NCI-H146 treated with DMSO at 0.1 percent for 48 hours (cell line): ENCODE measurements around the gene DHRS11.

Source experiments
- DNase-seq: peaks from one replicate; lab custom pipeline; 2025; ENCODE audit not compliant: unreplicated experiment; lab: John Stamatoyannopoulos, UW

Gene DHRS11

DNA sequence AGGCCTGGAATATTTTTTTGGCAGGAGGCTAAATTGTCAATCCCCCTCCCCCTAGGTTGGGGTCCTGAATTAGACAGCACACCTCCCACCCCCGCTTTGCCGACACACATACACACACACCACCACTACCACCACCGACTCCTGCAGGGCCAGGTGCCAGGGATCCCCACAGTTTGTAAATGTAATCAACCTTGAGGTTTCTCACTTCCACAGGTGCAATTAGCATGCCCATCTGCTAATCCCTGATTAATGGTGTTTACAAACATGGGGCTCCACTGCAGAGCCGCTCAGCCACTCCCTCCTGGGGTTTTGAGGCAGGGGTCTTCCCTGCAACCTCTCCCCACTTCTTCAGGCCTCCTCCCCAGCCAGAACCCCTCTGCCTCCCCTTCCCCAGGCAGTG lies 21.5 kb downstream of the DHRS11 start:
- no peak for DNase-seq

DNA sequence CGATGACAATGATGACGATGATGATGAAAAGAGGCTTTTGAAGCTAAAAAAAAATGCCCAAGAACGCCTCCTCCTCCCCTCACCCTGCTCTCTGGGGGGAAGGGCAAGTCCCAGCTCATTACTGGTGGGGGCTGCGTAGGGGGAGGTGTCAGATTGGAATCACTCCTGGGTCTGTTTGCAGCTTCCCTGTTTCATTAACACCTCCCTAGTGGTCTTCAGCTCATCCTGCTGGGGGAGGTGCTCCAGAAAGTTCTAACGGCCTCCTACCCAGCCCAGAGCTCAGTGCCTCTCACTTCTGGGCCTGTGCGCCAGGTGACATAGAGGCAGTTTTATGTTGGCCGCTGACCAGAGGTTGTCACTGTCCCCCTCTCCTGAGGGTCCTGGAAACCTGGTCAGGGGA lies 22.4 kb downstream of the DHRS11 start:
- DNase-seq: no peak

DNA sequence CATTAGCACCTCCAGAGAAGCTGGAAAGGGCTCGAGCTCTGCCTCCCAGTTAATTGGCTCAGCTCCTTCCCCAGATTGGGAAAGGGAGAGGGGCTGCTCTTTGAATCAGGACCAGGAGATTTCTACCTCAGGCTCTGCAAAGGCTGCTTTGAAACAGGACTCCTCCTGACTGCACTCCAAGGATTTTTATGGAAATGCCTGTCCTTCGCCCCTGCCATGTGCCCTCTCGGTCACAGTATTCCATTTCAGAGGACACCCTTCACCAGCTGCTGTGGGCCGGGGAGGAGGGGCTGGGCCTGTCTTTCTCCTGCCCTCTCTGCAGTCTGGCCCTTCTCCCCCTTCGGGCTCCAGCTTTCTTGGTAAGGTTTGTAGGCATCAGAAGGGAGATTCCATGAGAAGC lies 23.3 kb downstream of the DHRS11 start:
- DNase-seq: no peak

DNA sequence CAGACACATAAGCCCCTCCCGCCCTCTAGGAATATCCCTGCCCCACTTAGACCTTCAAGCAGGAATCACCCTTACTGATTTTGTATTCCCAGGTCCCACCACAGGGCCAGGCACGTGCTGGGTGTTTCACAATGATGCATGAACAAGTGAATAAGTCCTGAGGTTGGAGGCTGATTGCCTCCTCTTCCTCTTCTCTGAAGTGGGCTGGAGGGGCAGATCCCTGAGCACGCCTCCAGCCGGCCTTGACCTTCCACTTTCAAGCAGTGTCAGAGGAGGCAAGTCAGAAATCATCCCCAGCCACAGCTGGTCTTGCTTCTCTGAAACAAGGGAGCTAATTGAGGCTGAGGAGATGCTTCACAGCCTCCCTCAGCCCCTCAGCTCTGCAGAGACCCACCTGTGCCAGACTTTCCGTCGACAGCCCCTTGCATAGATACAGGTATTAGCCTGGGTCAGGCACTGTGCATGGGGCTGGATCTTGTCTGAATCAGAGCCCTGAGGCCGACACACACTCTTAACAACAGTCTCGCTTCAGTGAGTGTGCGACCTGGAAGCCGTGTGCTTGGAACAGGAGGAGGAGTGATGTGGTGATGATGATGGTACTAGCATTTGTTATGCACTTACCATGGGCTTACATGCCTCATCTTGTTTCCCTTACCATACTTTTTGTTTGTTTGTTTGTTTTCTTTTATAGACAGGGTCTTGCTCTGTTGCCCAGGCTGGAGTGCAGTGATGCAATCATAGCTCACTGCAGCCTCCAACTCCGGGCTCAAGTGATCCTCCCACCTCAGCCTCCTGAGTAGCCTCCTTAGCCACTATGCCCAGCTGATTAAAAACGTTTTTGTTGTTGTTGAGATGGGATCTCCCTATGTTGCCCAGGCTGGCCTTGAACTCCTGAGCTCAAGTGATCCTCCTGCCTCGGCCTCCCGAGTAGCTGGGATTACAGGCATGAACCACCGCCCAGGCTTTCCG lies 24.7 kb downstream of the DHRS11 start:
- DNase-seq: no peak

DNA sequence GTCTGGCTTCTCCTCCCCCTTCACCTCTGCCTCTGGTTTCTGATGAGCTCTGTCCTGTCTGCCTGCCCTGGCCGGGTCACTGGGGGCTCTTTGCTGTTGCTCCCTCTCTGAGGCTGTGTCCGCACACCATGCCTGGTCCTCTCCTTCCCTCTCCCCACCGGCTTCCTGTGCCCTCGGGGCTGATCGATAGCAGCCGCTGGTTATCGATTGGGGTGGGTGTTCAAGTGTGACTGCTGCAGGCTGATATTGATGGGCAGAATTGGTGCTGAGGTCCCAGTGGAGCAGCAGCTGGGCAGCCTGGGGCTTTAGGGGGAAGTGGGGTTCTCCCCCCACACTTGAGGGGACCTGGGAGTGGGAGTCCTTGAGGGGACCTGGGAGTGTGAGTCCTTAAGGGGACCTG lies 26.1 kb downstream of the DHRS11 start:
- DNase-seq: no peak

DNA sequence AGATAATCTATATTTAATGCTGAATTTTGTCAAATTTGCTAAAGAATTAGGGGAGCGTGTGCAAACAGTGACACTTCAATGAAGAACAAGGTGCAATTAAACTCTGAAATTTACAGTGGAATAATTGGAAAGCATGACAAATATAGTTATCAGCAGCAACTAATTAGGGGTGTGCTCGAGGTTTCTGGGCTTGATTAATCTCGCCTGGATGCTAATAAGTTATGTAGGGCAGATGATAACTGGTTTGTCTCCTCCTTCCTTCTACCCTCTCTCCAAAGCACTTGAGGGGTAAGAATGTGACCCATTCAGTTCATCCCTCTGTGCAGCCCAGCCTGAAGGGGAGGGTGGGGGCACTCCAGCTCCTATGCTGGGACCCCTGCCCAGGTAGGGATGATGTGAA lies 31.6 kb downstream of the DHRS11 start:
- DNase-seq: peak; percentile 47

DNA sequence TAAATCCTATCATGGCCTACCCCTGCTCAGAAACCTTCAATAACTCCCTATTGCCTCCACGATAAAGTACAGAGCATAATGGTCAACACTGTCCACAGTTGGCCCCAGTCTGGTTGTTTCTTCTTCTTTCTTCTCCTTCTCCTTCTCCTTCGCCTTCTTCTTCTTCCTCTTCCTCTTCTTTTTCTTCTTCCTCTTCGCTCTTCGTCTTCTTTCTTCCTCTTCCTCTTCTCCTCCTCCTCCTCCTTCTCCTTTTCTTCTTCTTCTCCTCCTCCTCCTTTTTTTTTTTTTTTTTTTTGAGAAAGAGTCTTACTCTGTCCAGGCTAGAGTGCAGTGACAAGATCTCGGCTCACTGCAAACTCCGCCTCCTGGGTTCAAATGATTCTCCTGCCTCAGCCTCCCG lies 33.5 kb downstream of the DHRS11 start:
- no peak for DNase-seq

DNA sequence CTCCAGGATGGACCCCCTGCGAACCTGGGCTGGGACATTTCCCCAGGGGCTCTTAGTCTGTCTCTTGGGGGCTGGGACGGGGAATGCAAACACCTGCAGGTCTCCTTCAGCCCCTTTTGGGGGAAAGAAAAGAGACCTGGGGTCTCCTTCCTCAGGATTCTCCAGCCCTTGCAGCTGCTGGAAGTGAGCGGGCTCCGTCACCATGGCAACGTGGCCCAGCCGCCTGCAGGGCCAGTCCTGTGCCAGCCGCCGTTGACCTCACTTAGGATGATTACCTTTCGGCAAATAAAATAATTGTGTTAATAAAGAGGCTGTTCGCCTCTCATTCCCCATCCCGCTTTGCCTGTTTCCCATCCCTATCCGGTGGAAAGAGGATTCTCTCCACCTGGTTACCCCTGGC lies 35.4 kb downstream of the DHRS11 start:
- DNase-seq: peak; percentile 81

DNA sequence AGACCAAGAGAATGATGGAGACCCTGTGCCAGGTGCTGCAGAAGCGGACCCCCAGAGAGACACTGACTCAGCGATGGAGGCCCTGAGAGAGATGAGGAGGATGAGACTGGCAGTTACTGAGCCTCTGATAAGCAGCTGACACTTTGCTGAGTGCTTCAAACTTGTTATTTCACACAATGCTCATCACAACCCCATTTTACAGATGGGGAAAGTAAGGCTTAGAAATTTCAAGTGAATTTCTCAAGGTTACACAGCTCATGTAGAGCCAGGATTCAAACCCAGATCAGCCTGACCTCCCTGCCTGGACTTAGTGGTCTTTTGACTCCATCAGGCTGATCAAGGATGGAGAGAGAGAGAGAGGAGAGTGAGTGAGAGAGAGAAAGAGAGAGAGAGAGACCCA lies 36.9 kb downstream of the DHRS11 start:
- DNase-seq: no peak

DNA sequence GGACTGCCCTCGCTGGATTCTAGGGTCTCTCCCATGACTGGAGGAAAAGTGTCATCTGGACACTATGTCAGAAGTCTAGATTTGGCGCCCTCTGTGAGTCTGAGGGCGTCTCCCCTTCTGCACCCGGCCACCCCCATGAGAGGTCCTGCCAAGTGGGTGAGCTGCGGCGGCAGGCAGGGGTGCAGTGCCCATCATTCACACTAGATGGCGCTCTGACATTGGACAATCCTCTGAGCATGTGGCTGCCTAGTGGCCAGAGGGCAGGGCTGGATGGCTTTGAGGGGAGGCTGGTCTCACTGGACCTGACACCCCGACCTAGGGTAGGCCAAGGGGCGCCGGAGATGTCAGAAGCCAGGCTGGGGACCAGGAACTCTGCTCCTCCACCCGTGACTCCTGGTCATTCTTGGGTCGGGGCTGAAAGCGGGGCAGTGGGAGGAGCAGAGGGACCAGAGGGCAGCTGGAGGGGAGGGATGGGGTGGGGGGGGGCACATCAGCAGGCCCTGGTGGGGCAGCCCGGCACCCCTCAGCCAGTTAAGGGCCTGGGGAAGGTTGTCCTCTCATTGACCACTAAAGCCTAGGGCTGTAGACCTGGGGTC lies 37.7 kb downstream of the DHRS11 start:
- DNase-seq: peak; percentile 45

DNA sequence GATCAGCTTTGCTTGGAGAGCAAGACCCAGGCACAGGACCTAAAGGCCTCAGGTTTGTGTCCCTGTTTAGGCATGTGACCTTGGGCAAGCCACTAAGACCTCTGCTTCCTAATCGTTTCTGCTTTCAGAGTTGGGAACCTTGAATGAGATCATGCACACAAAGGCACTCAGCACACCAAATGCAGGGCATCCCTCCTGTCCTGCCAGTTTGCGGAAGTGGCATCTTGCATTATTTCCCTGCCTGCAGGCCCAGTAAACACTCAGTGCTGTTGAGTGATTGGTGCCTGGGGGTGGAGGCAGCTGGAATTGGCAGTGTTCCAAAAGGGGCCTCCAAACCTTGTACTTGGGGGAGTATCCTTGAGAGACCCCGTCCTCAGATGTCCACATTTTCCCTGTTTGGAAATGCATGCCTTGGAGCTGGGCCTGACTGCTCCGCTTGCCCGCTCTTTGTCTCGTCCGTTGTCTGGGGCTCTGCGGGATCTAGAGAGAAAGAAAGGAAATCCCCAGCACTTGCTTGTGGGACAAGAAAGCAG lies 38.4 kb downstream of the DHRS11 start:
- no peak for DNase-seq

DNA sequence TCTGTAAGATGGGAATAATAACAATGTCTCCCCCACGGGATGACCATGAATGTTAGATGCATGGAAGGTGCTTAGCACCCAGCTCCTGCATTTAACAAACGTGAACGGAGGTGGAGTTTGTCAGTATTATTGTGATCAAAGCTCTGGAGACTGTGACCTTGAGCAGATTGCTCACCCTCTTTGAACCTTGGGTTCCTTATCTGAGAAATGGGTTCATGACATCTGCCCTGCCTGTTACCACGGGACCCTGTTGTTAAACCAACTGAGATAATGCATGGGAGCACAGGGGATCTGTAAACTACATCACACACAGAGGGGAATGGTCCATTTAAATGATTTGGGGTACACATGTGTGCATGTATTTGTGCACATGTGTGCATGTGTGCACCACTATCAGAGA lies 39.3 kb downstream of the DHRS11 start:
- DNase-seq: no peak

DNA sequence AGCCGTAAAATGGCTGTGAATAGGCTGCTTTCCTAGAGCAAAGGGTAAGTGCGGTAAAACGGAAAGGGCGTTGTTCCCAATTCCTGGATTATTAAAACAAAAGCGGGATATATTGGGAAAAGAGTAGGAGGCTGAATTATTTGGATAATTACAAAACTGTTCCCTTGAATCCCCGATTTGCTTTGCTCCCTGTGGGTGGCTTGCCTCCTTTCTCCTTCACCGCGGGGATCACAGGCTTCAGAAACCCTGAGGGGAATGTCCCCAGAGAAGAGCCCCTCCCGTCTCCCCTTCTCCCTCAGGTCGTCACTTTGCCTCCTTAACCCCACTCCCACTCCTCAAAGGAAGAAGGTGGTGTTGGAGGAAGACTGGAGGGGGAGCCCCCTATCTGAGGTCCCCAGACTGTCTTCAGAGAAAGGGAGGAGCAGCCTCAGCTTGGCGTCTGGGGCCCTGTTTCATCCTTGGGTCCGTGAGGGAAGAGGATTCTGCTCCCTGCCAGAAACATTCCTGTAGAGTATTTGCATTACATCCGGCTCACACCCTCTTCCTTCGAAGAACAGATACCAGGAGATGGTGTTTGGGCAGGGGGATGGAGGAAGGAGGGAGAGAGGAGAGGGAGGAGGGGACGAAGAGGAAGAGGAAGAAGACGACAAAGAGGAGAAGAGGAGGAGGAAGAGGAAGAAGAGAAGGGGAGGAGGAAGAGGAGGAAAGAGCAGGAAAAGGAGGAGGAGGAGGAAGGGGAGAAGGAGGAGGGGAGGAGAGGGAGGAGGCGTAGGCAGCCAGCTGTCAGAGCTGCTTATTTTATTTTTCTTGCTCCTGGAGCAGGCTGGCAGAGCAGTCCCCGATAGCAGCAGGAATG lies 41.5 kb downstream of the DHRS11 start:
- DNase-seq: no peak

DNA sequence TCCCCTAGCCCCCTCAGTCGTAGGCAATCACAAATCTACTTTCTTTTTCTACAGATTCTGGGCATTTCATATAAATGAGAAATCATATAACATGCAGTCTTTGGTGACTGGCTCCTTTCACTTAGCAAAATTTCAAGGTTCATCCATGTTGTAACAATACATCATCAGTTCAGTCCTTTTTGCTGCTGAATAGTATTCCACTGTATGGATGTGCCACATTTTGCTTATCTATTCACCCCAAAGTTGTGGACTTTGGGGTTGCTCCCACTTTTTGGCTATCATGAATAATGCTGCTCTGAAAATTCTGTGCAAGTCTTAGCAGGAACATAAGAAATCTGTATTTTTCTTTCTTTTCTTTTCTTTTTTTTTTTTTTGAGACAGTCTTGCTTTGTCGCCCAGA lies 48.7 kb downstream of the DHRS11 start:
- DNase-seq: no peak

DNA sequence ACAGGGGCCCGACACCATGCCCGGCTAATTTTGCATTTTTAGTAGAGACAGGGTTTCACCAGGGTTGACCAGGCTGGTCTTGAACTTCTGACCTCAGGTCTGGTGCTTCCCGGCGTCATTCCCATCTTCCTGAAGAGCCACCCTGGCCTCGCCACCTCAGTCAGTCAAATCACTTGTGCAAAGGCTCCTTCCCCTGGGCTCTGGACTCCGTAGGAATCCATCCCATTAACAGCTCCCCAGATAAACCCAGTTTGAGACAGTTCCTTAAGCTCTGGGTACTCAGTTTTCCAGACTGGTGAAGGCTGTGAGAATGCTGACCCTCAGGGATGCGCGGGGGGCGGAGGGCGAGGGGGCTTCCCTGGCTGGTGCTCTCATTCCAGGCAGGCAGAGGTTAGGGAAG lies 49.2 kb downstream of the DHRS11 start:
- DNase-seq: no peak

DNA sequence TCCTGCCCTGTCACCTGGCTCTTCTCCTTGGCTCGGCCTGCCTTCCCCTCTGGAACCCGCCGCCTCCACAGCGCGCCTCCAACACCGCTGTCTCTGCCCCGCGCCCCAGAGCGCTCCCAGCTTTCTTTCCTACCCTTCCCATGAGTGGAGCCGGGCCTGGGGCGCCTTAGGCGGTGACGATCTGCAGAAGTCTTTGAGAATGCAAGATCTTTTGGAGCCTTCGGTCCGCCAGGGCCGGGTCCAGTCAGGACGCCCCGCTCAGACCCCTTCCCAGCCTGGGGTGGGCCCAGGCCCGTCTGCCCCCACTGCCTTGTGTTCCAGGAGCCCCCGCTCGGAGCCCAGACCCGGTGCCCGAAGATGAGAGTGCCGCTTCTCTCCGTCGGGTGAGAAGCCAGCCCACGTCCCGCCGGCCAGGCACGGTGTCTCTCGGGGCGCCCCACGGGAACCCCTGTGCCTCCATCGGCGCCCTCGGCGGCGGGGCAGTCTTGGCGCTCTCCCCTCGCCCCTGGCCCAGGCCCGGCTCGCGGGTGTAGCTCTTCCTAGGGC lies 49.7 kb downstream of the DHRS11 start:
- no peak for DNase-seq

DNA sequence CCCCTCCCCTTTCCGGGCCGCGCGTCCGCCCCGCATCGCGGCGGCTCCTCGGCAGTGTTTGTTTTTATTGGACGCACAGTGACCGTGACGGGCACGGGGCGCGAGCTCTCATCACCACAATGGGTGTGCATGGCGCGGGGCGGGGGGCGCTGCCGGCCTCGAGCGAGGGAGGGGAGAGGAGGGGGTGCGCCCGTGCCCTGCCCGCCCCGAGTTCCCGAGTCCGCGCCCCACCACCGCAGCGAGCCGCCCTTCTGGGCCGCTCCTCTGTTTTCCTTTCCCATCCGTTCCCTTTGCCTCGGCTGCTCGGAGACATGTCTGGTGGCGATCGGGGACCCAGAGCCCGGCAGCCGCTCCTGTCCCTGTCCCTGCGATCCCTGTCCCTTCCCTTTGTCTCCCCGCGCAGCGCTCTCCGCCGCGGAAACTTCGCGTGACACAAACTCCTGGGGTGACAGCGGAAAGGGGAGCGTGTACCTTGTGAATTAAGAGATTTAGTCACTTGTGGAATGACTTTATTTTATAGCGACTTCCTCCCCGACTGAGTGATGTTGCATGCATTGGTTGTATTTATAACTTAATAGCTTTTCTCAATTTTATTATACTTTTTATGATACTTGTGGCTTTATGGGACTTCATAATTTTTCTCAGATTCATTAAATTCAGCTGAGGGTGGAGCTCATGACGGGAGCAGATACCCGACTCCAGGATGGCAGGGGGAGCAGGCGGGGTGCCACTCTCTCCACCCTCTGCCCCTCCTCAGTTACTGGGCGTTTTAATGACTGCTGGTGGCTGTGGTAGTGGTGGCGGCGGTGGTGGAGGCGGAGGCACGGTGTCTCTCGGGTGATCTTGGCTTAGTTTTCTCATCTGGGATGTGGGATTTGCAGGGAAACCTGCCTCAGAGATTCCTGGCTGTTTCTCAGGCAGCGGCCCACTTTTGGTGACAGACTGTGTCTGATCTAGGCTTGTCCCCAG lies 50.5 kb downstream of the DHRS11 start:
- DNase-seq: peak; percentile 15

DNA sequence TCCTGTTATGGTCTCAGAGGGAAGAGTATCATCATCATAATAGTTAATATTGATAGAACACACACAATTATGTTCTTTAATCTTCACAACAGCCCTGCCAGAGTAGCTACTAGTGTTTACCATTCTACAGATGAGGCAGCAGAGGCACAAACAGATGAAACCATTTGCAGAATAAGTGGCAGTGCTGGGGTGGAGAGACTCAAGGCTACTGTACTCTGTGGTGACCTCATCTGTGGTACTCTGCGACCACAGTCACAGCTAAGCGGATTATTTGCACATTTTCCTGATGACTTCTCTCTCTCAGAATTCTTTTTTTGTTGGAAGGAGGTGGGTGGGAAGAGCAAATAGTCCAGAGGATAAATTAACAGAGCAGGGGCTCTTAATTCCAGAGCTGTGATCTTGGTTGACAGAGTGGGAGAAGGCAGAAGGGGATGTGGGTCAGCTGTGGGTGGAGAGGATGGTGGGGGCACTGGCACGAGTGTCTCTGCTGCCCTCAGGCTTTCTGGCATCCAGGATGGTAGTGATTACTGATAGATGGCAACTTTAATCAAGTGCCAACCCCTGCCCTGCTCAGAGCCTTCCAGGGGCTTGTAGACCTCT lies 51.5 kb downstream of the DHRS11 start:
- DNase-seq: no peak

DNA sequence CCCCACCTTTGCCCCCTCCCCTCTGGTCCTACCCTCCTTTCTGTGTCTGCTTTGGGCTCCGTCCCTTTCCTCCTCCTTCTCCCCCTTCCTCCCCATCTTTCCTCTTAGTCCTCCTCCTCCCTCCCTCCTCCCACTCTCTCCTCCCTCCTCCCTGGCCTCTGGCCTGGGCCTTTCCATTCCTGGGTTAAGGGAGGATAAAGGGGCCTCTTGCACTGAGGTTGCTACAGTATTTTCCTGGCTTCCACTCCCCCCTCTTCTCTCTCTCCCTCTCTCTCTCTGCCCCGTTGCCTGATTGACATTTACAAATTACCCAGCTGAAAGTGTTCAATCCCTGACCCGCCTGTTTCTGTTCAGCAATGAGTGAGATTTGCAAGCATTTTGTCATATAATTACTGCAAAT lies 53.7 kb downstream of the DHRS11 start:
- DNase-seq: no peak

DNA sequence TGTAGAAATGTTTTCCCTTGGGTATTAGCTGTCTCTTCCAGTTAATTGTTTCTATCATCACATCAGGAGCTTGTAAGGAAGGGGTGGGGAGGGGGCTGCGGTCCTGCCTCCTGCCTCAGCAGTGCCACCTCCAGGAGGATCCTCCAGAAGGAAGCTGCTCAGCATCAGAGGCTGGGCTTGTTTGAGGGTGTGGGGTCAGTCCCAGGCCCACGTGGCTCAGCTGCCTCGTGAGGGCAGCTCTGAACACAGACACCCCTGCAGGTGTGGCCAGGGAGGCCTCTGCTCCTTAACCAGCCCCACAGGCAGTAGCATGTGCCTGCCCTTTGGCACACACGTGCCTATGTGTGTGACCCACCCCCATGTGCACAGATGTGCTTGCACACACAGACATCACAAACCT lies 56.0 kb downstream of the DHRS11 start:
- DNase-seq: no peak
